IgD-negative memory B cell (primary cell): ENCODE measurements around the gene CBX7. TPM values are rescaled to one million over a fixed set of nuclear protein-coding genes. Genes with fewer than 3 reads are reported as not detected.
A peak's percentile ranks its signal among the peaks of the same experiment; 100 is the strongest.
"Not testable (repeated sequence)": the region's sequence is repeated elsewhere in the genome, so short reads cannot be mapped to it uniquely, and the experiment has no call there.

Experiments used
- H3K27ac Mint-ChIP-seq, 3 donors: one replicate each; pipeline ENCODE4 v1.8.0; 2020 to 2022; ENCODE audit warnings: mild to moderate bottlenecking in 3 of 3, mixed read lengths in 3 of 3, moderate library complexity in 1 of 3
- H3K27me3 Mint-ChIP-seq: one replicate; pipeline ENCODE4 v1.8.0; 2021; ENCODE audit warnings: mixed read lengths
- H3K36me3 Mint-ChIP-seq: one replicate; pipeline ENCODE4 v1.8.0; 2020; ENCODE audit warnings: mild to moderate bottlenecking, mixed read lengths
- H3K4me1 Mint-ChIP-seq, 3 donors: one replicate each; pipeline ENCODE4 v1.8.0; 2020 to 2022; ENCODE audit warnings: mixed read lengths in 3 of 3, mild to moderate bottlenecking in 1 of 3
- H3K4me3 Mint-ChIP-seq, 4 donors: one replicate each; pipeline ENCODE4 v1.8.0; 2020 to 2022; ENCODE audit warnings: mild to moderate bottlenecking in 4 of 4, mixed read lengths in 4 of 4, moderate library complexity in 3 of 4
- H3K9me3 Mint-ChIP-seq, 3 donors: one replicate each; pipeline ENCODE4 v1.8.0; 2020 to 2021; ENCODE audit warnings: mixed read lengths in 3 of 3, mild to moderate bottlenecking in 1 of 3
- polyA plus RNA-seq: library from polyadenylated mRNA; unstranded; fragments of 300-500 nt; fragmentation: Illumina TruSeq; gene quantifications from one replicate; pipeline ENCODE4 v1.2.3, GENCODE V29; 2021

Gene CBX7
- polyA plus RNA-seq, 1 donor from 2014 or later: 35.4 TPM

DNA sequence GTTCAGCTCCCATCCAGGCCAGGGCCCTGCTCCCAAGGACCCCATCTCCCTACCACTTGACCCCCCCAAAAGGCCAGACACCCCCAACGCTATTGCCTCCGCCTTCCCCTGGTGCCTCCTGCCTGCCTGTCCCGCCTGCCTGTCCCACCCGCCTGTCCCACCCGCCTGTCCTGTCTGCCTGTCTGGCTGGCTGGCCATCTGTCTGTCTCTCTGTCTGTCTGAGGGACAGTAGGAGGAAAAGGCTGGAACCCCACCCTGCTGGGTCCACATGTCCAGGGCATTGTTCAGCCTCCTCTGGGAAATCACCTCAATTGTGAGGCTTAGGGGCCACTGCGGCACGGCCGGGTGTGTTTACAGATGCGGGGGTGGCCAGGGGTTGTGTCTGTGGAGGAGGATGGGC, 25.3 kb upstream of the CBX7 start:
- Mint-ChIP-seq H3K9me3 (peaks cover 0 to 6% (median 6%) of the 10 kb centered on the region in 3 donors), H3K36me3 (peaks cover 2% of the 10 kb centered on the region), H3K27me3 (peaks cover 5% of the 10 kb centered on the region), H3K4me1 (peaks cover 12 to 16% (median 15%) of the 10 kb centered on the region in 3 donors), H3K27ac (peak overlapping the region in 2 of 3 donors; percentile 22 to 23), H3K4me3 (no peak overlapping the region)

- Mint-ChIP-seq H3K9me3 (peaks cover 0 to 6% (median 5%) of the 10 kb centered on the region in 3 donors), H3K4me1 (peaks cover 12 to 16% (median 15%) of the 10 kb centered on the region in 3 donors), H3K4me3 (peak overlapping the region in 1 of 4 donors; percentile 13), H3K27me3 (peaks cover 5% of the 10 kb centered on the region), H3K27ac (peak overlapping the region in 1 of 3 donors; percentile 23), H3K36me3 (peaks cover 2% of the 10 kb centered on the region)
Observed at GRCh38 chr22:39177456-39177775, 24.9 kb upstream of the CBX7 start.

- Mint-ChIP-seq H3K36me3 (peaks cover 2% of the 10 kb centered on the region), H3K4me3 (peak overlapping the region in 1 of 4 donors; percentile 13), H3K9me3 (peaks cover 0 to 3% (median 3%) of the 10 kb centered on the region in 3 donors), H3K27me3 (peaks cover 4% of the 10 kb centered on the region), H3K4me1 (peaks cover 12 to 16% (median 15%) of the 10 kb centered on the region in 3 donors), H3K27ac (peak overlapping the region in 1 of 3 donors; percentile 67)
Observed at GRCh38 chr22:39176714-39177455, 24.4 kb upstream of the CBX7 start.

- Mint-ChIP-seq H3K4me1 (peaks cover 15 to 16% (median 16%) of the 10 kb centered on the region in 3 donors), H3K27me3 (peaks cover 2% of the 10 kb centered on the region), H3K4me3 (no peak overlapping the region), H3K27ac (peak overlapping the region in 1 of 3 donors; percentile 67), H3K36me3 (peaks cover 2% of the 10 kb centered on the region), H3K9me3 (peaks cover 0 to 2% (median 0%) of the 10 kb centered on the region in 3 donors)
Observed at GRCh38 chr22:39176143-39176713, 23.7 kb upstream of the CBX7 start.

DNA sequence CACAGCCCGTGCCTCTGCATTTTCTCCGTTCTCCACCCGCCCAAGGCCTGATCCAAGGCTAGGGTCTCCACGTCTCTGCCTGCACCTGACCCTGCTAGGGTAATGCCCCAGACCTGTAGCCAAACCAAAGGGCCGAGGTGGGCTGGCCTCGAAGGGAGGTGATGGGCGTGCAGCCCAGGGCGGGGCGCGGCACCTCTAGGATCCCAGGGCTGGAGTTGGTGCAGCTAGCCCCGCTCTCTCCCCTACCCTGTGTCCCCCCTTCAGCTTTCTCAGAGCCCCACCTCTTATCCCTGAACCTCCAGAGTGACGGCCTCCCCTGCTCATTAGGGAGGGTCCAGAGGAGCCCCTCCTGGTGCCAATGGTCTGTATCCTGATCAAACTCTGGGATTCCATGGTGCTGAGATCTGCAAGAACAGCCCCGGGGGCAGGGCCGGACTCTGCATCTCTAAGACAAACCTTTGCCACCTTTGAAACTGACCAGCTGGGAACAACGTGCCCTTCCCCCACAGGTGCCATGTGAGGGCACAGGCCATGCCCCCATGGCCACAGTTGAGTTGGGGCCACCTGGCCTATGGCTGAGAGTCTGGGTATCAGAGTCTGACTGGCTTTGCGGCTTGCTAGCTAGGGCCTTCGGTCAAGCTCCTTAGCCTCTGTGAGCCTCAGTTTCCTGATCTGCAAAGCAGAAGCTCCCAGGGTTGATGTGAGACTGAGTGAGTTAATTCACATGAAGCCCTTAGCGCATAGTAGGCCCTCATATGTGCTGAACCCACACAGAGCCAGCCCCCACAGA, 23.1 kb upstream of the CBX7 start:
- Mint-ChIP-seq H3K36me3 (peaks cover 2% of the 10 kb centered on the region), H3K9me3 (no peaks in the 10 kb centered on the region), H3K4me1 (peaks cover 20 to 22% (median 20%) of the 10 kb centered on the region in 3 donors), H3K27ac (peak overlapping the region in 1 of 3 donors; percentile 65), H3K27me3 (peaks cover 1% of the 10 kb centered on the region), H3K4me3 (peak overlapping the region in 1 of 4 donors; percentile 47)

DNA sequence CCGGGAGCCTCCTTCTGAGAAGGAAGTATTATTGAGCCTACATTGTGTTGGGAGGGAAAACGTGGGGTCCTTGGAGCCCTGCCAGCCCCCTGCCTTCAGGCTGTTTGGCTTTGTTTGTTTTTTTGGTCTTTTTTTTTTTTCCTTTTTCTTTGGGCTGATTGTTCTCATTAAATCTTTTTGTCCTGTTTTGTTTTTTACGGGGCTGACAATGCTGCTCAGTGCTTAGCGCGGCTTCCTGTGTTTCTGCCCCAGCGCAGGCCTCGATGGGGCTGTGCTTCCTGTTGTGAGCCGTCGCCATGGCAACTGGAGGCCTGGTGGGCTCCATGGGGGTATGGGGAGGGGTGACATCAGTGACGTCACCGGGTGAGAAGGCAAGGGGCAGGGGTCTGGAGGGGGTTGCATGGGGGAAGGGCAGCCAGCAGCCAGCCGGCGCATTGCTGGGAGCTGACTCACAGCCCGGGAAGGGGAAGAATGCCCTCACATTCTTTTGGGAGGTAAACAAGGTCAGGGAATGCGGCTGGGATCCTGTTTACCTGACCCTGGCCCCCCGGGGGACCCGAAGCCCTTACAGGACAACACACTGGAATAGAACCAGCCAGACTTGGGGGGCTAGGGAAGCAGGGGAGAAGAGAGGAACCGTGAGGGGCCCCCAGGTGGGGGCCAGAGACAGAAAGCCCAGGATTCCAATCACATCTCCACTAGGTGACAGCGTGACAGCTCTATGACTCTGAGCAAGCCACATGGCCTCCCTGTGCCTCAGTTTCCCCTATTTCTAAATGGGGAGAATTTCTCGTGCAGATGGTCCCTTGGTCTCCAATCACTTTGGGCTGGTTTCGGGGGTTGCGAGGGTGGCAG, 22.2 kb upstream of the CBX7 start:
- Mint-ChIP-seq H3K36me3 (peaks cover 2% of the 10 kb centered on the region), H3K27ac (peak overlapping the region; percentile 68 to 96 (median 94)), H3K9me3 (no peaks in the 10 kb centered on the region), H3K4me1 (peaks cover 20 to 22% (median 20%) of the 10 kb centered on the region in 3 donors), H3K4me3 (peak overlapping the region; percentile 26 to 82 (median 68)), H3K27me3 (peaks cover 1% of the 10 kb centered on the region)

GRCh38 chr22:39173787-39174497, 21.5 kb upstream of the CBX7 start:
- Mint-ChIP-seq H3K36me3 (peaks cover 2% of the 10 kb centered on the region), H3K27me3 (peaks cover 2% of the 10 kb centered on the region), H3K4me3 (peak overlapping the region; percentile 13 to 82 (median 50)), H3K9me3 (no peaks in the 10 kb centered on the region), H3K27ac (peak overlapping the region; percentile 68 to 96 (median 94)), H3K4me1 (peaks cover 18 to 22% (median 20%) of the 10 kb centered on the region in 3 donors)

GRCh38 chr22:39173050-39173706, 20.7 kb upstream of the CBX7 start:
- Mint-ChIP-seq H3K9me3 (no peaks in the 10 kb centered on the region), H3K36me3 (peaks cover 2% of the 10 kb centered on the region), H3K27me3 (peaks cover 2% of the 10 kb centered on the region), H3K4me3 (peak overlapping the region in 2 of 4 donors; percentile 39 to 46), H3K27ac (peak overlapping the region; percentile 59 to 94 (median 68)), H3K4me1 (peaks cover 16 to 22% (median 20%) of the 10 kb centered on the region in 3 donors)

DNA sequence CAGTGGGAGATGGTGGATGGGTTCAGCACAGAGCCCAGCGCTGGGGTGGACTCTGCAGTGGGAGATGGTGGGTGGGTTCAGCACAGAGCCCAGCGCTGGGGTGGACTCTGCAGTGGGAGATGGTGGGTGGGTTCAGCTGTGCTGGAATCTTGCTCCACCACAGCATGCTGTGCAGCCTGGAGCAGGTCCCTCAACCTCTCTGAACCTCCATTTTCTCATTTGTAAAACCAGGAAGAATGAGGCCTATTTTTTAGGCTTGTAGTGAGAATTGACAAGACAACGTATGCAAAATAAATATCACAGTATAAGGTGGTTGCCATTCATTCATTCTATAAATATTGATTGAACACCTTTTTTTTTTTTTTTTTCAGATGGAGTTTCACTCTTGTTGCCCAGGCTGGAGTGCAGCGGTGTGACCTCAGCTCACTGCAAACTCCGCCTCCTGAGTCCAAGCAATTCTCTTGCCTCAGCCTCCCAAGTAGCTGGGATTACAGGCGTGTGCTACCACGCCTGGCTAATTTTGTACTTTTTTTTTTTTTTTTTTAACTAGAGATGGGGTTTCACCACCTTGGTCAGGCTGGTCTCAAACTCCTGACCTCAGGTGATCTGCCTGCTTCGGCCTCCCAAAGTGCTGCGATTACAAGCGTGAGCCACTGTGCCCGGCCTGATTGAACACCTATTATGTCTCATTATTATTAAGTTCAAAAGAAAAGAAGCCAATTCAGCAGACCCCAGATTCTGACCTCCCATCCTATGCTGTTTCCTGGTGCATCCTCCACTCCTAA, 20.0 kb upstream of the CBX7 start:
- Mint-ChIP-seq H3K4me1 (peaks cover 16 to 27% (median 20%) of the 10 kb centered on the region in 3 donors), H3K27ac (peak overlapping the region in 2 of 3 donors; percentile 91 to 95)
- not testable (repeated sequence) for H3K9me3 Mint-ChIP-seq, H3K36me3 Mint-ChIP-seq, H3K4me3 Mint-ChIP-seq, H3K27me3 Mint-ChIP-seq

DNA sequence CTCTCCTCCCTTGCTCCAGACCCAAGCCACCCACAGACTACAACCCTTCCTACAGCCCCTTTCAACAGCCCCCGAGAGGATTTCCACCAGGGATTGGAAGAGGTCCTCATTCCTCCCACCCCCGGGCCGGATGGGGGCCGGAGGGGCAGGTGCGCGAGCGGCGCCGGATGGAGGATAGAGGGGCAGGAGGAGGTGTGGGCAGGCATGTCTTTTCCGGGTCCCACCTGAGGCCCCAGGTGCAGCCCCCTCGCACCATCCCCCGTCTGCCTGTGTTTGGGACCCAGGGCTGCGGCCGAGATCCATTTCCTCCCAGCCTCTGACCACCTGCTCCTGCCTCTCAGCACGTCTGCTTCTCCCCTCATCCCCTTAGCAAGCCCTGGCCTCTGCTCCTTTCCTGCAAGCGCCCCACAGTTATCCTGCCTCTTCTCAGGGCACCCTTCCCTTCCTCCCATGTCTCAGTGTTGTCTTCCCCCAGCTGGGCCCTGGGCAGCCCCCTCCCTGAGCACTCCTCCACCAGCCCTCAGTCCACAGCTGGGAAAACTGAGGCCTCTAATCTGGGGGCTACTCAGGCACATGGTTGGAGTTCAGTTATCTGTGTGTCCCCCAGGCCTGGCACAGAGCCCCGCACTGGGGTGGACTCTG, 19.3 kb upstream of the CBX7 start:
- Mint-ChIP-seq H3K4me1 (peaks cover 16 to 27% (median 20%) of the 10 kb centered on the region in 3 donors), H3K27me3 (peaks cover 2% of the 10 kb centered on the region)

DNA sequence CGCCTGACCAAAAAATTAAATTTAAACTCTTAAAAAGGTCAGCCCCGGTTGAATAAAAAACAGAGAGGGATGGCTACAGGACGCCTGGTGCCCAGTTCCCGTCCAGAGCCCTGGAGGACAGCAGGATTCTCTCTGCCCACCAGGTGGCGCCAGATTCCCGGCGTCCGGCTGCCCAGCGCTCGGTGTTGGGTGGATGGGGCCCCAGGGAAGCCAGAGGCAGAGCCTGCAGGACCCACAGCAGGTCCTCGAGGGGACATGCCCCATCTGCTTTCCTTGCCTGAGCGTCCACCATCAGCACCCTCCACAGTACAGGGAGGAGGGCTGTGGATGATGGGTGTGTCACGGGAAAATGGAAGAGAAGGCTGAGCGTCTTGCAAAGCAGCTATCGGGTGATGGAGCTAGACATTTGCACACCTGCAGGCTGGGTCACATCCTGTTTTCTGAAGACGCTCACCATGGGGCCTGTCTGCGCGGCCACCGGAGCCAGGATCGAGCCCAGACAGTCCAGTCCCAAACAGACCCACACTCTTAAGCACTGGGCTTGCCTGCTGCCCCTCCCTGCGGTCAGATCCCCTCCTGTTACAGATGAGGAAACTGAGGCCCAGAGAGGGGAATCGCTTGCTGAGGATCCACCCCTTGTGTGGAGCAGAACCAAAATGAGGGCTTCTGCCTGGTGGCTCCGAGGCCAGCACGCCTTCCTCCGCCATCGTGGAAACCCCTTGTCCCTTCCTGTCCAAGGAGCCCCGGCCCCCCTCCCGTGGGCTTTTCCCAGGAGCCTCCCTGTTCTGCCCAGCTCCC, 18.5 kb upstream of the CBX7 start:
- Mint-ChIP-seq H3K27me3 (peaks cover 2% of the 10 kb centered on the region), H3K36me3 (peaks cover 2% of the 10 kb centered on the region), H3K4me1 (peaks cover 16 to 27% (median 20%) of the 10 kb centered on the region in 3 donors), H3K9me3 (no peaks in the 10 kb centered on the region), H3K4me3 (peak overlapping the region; percentile 53 to 88 (median 68)), H3K27ac (peak overlapping the region; percentile 91 to 95 (median 93))

More for the DNA sequence above, 19.3 kb upstream of the CBX7 start:
- Mint-ChIP-seq H3K4me3 (peak overlapping the region in 3 of 4 donors; percentile 53 to 88 (median 69)), H3K36me3 (peaks cover 2% of the 10 kb centered on the region), H3K27ac (peak overlapping the region; percentile 91 to 95 (median 93)), H3K9me3 (no peaks in the 10 kb centered on the region)
